ENCODE results near the gene MILR1.

Gene MILR1

DNA sequence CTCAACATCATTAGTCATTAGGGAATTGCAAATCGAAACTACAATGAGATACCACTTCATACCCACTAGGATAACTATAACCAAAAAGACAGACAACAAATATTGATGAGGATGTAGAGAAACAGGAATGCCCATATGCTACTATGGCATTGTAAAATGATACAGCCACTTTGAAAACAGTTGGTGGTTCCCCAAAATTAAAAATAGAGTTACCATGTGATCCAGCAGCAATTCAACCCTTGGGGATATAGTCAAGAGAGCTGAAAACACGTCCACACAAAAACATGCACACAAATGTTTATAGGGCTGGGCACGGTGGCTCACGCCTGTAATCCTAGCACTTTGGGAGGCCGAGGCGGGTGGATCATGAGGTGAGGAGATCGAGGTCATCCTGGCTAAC is 48.3 kb upstream of the MILR1 start:
- Histone ChIP-seq H3K4me3 (ENCODE audit: low read depth, low read length) (no peak overlapping the region), H3K36me3 (ENCODE audit: control insufficient read depth in 2 of 2, insufficient read depth in 1 of 2, low read length in 2 of 2) (no peaks in the 10 kb centered on the region), H3K4me1 (ENCODE audit: control insufficient read depth, insufficient read depth, low read length) (no peaks in the 10 kb centered on the region), H3K27ac (ENCODE audit: extremely low read depth, low read depth, low read length) (no peak overlapping the region), H3K9me3 (ENCODE audit: control insufficient read depth, insufficient read depth, low read depth, low read length) (no peaks in the 10 kb centered on the region)
- TF ChIP-seq ZBTB20 (tag by site-specific recombination; IDR thresholded peaks at IDR 0.05): no peak
- TF ChIP-seq ZNF585B (tag by site-specific recombination; IDR thresholded peaks at IDR 0.05): no peak
- TF ChIP-seq ZSCAN30 (tag by site-specific recombination; IDR thresholded peaks at IDR 0.05): no peak
- no peak for TF ChIP-seq ZNF529 (tag by site-specific recombination; IDR thresholded peaks at IDR 0.05; ENCODE audit: insufficient replicate concordance)
- TF ChIP-seq, protein P1, sequence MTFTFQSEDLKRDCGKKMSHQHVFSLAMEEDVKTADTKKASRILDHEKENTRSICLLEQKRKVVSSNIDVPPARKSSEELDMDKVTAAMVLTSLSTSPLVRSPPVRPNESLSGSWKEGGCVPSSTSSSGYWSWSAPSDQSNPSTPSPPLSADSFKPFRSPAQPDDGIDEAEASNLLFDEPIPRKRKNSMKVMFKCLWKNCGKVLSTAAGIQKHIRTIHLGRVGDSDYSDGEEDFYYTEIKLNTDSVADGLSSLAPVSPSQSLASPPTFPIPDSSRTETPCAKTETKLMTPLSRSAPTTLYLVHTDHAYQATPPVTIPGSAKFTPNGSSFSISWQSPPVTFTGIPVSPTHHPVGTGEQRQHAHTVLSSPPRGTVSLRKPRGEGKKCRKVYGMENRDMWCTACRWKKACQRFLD (tag by site-specific recombination; IDR thresholded peaks at IDR 0.05): no peak
- TF ChIP-seq, protein P2, sequence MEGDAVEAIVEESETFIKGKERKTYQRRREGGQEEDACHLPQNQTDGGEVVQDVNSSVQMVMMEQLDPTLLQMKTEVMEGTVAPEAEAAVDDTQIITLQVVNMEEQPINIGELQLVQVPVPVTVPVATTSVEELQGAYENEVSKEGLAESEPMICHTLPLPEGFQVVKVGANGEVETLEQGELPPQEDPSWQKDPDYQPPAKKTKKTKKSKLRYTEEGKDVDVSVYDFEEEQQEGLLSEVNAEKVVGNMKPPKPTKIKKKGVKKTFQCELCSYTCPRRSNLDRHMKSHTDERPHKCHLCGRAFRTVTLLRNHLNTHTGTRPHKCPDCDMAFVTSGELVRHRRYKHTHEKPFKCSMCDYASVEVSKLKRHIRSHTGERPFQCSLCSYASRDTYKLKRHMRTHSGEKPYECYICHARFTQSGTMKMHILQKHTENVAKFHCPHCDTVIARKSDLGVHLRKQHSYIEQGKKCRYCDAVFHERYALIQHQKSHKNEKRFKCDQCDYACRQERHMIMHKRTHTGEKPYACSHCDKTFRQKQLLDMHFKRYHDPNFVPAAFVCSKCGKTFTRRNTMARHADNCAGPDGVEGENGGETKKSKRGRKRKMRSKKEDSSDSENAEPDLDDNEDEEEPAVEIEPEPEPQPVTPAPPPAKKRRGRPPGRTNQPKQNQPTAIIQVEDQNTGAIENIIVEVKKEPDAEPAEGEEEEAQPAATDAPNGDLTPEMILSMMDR (tag by site-specific recombination; IDR thresholded peaks at IDR 0.05): no peak
- no peak for TF ChIP-seq SP3 (tag by site-specific recombination; IDR thresholded peaks at IDR 0.05)
- TF ChIP-seq, protein P3, sequence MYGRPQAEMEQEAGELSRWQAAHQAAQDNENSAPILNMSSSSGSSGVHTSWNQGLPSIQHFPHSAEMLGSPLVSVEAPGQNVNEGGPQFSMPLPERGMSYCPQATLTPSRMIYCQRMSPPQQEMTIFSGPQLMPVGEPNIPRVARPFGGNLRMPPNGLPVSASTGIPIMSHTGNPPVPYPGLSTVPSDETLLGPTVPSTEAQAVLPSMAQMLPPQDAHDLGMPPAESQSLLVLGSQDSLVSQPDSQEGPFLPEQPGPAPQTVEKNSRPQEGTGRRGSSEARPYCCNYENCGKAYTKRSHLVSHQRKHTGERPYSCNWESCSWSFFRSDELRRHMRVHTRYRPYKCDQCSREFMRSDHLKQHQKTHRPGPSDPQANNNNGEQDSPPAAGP (tag by site-specific recombination; IDR thresholded peaks at IDR 0.05): no peak
- TF ChIP-seq ZNF426 (tag by site-specific recombination; IDR thresholded peaks at IDR 0.05): no peak
- TF ChIP-seq HOXC10 (CRISPR knock-in tag; IDR thresholded peaks at IDR 0.05): no peak
- TF ChIP-seq OSR2 (tag by site-specific recombination; IDR thresholded peaks at IDR 0.05): no peak
- TF ChIP-seq ZNF48 (tag by site-specific recombination; IDR thresholded peaks at IDR 0.05): no peak
- no peak for TF ChIP-seq ZNF214 (tag by site-specific recombination; IDR thresholded peaks at IDR 0.05; ENCODE audit: borderline replicate concordance)
- TF ChIP-seq ZNF24 (tag by site-specific recombination; IDR thresholded peaks at IDR 0.05): no peak
- TF ChIP-seq, protein P4, sequence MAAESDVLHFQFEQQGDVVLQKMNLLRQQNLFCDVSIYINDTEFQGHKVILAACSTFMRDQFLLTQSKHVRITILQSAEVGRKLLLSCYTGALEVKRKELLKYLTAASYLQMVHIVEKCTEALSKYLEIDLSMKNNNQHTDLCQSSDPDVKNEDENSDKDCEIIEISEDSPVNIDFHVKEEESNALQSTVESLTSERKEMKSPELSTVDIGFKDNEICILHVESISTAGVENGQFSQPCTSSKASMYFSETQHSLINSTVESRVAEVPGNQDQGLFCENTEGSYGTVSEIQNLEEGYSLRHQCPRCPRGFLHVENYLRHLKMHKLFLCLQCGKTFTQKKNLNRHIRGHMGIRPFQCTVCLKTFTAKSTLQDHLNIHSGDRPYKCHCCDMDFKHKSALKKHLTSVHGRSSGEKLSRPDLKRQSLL (tag by site-specific recombination; IDR thresholded peaks at IDR 0.05): no peak
- no peak for TF ChIP-seq PRDM2 (tag by site-specific recombination; IDR thresholded peaks at IDR 0.05; ENCODE audit: borderline replicate concordance)
- TF ChIP-seq KLF1 (tag by site-specific recombination; IDR thresholded peaks at IDR 0.05): no peak
- TF ChIP-seq ZNF140 (tag by site-specific recombination; IDR thresholded peaks at IDR 0.05): no peak
- no peak for TF ChIP-seq ZNF791 (tag by site-specific recombination; IDR thresholded peaks at IDR 0.05)
- no peak for TF ChIP-seq KLF8 (tag by site-specific recombination; IDR thresholded peaks at IDR 0.05)
- POLR2A ChIA-PET: no interaction called here
- CTCF ChIA-PET: interaction anchor here (1.0 kb wide), 1 partner anchor 371 kb away, joined by 3 read pairs; no protein-coding TSS in a partner anchor
